HepG2 (cell line): ENCODE results near the gene BCKDHA. TPM values are rescaled to one million over a fixed set of nuclear protein-coding genes. Genes with fewer than 3 reads are reported as not detected.
A peak's percentile ranks its signal among the peaks of the same experiment; 100 is the strongest.

ENCODE experiments used
- FOXA3 ChIP-seq: IDR thresholded peaks from 2 replicates; pipeline ENCODE4 v1.6.1; 2016; ENCODE audit warnings: missing genetic modification reagents, missing compliant biosample characterization
- HDAC1 ChIP-seq: sonication (generic); formaldehyde crosslinking; IDR thresholded peaks from 2 replicates; pipeline ENCODE4 v1.5.1; 2020; ENCODE audit warnings: mild to moderate bottlenecking, missing genetic modification reagents
- JARID2 ChIP-seq: sonication (generic); formaldehyde crosslinking; IDR thresholded peaks from 2 replicates; pipeline ENCODE4 v1.8.1; 2023; ENCODE audit warnings: missing genetic modification reagents, inconsistent platforms; ENCODE audit not compliant: insufficient replicate concordance
- MBNL3 ChIP-seq: fragments of 250-450 bp; sonication (Bioruptor Pico); conservative IDR thresholded peaks from 2 replicates; pipeline ENCODE4 v1.8.0; 2022; ENCODE audit warnings: mild to moderate bottlenecking, inconsistent platforms
- MLLT10 ChIP-seq: sonication (generic); formaldehyde crosslinking; IDR thresholded peaks from 2 replicates; pipeline ENCODE4 v1.4.0; 2020; ENCODE audit warnings: missing genetic modification reagents
- MTF1 ChIP-seq: sonication (generic); formaldehyde crosslinking; IDR thresholded peaks from 2 replicates; pipeline ENCODE4 v1.5.0; 2020; ENCODE audit warnings: missing genetic modification reagents
- SCMH1 ChIP-seq: sonication (generic); formaldehyde crosslinking; IDR thresholded peaks from 2 replicates; pipeline ENCODE4 v1.9.0; 2021; ENCODE audit warnings: missing genetic modification reagents, mild to moderate bottlenecking, borderline replicate concordance
- TMF1 ChIP-seq: sonication (generic); formaldehyde crosslinking; IDR thresholded peaks from 2 replicates; pipeline ENCODE4 v1.8.1; 2022; ENCODE audit warnings: low read depth, missing genetic modification reagents
- ZBTB38 ChIP-seq: sonication (generic); formaldehyde crosslinking; IDR thresholded peaks from 2 replicates; pipeline ENCODE4 v1.5.1; 2020; ENCODE audit warnings: mild to moderate bottlenecking, missing genetic modification reagents
- ZEB1 ChIP-seq: IDR thresholded peaks from 2 replicates; pipeline ENCODE4 v1.6.1; 2012; ENCODE audit warnings: mild to moderate bottlenecking, low read depth, inconsistent platforms; ENCODE audit not compliant: insufficient replicate concordance
- ZFX ChIP-seq: sonication (generic); formaldehyde crosslinking; IDR thresholded peaks from 2 replicates; pipeline ENCODE4 v1.4.0; 2020; ENCODE audit warnings: mild to moderate bottlenecking, low read depth, missing genetic modification reagents, moderate library complexity
- ZNF670 ChIP-seq: sonication (generic); formaldehyde crosslinking; IDR thresholded peaks from 2 replicates; pipeline ENCODE4 v1.8.0; 2022; ENCODE audit warnings: mild to moderate bottlenecking, missing genetic modification reagents, borderline replicate concordance
- polyA plus RNA-seq, 8 experiments: library from polyadenylated mRNA; depleted of rRNA in 3 of 8; stranded (reverse) in 7 of 8; unstranded in 1 of 8; fragments of >200 nt; fragmentation: Illumina TruSeq in 4 of 8; extraction: Trizol in 4 of 8; gene quantifications; 2 replicates each; pipeline versions ENCODE4 v1.2.1 to v1.2.3, GENCODE V29; 2011 to 2016; ENCODE audit warnings: low read depth in 4 of 8, missing spikeins in 1 of 8, mixed read lengths in 1 of 8; ENCODE audit not compliant: insufficient read depth in 1 of 8
- total RNA-seq, 5 experiments: library from RNA; depleted of rRNA; stranded (reverse); fragments of >200 nt; fragmentation: Illumina TruSeq; extraction: Trizol; gene quantifications; 2 replicates each; pipeline ENCODE4 v1.2.3, GENCODE V29; 2016; ENCODE audit warnings: low read depth in 1 of 5
- TF ChIP-seq, protein P1 (sequence below): IDR thresholded peaks from 2 replicates; pipeline ENCODE4 v1.6.1; 2012; ENCODE audit warnings: low read depth, low read length, improper control_type of control experiment
- TF ChIP-seq, protein P2 (sequence below): sonication (generic); formaldehyde crosslinking; IDR thresholded peaks from 2 replicates; pipeline ENCODE4 v1.5.0; 2020; ENCODE audit warnings: missing genetic modification reagents
- TF ChIP-seq, protein P3 (sequence below): sonication (generic); formaldehyde crosslinking; IDR thresholded peaks from 2 replicates; pipeline ENCODE4 v1.9.0; 2022; ENCODE audit warnings: low read depth, missing genetic modification reagents
- TF ChIP-seq, protein P4 (sequence below): IDR thresholded peaks from 2 replicates; pipeline ENCODE4 v1.6.1; 2016
- TF ChIP-seq, protein P5 (sequence below): sonication (generic); formaldehyde crosslinking; IDR thresholded peaks from 2 replicates; pipeline ENCODE4 v1.4.0; 2020; ENCODE audit warnings: missing genetic modification reagents, mild to moderate bottlenecking, borderline replicate concordance
- TF ChIP-seq, protein P6 (sequence below): fragments of 450-650 bp; IDR thresholded peaks from 2 replicates; pipeline ENCODE4 v1.6.1; 2017

Gene BCKDHA
- total and polyA plus RNA-seq, 2 of the 13 experiments (the other 11 are each of a cell fraction or from before 2014, with no cell fraction given) = 11.8 to 31.5 TPM

DNA sequence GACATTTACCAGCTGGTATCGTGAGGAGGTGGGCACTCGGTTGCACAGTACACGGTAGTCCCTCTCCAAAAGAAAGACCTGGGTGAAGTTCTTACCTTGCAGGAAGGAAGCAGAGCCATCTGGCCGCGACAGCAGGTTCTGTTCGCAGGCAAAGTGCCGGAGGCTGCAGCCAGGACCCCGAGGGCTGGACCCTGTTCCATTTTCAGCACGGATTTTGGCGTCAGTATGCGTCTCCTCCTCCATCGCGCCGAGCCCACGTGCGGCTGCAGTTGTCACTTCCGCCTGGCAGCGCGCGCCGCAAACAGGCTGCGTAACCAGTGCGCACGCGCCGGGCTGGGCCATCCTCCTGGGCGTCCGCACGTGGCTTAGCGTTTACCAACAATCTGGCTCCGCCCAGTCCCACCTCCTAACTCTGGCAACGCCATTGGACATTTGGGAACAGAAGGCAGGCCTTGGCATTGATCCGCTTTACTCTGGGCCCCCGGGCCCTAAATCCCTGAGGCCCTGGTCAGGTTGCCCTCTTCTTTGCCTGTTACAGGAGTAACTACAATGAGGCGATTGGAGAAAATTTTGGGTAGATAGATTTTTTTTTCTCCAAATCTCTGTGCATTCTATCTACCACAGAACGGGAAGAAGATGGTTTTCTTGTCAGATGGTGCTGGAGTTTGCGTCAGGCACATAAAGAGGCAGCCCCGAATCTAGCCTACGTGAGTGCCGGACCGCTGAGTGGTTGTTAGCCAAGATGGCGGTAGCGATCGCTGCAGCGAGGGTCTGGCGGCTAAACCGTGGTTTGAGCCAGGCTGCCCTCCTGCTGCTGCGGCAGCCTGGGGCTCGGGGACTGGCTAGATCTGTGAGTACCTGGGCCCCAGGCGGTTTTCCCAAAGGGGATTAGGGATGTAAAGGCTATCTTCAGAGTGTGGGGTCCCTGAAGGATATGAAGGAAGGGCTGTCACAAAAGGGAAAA lies at the start of gene BCKDHA, which contains the start of gene EXOSC5 (continued):
- TF ChIP-seq, protein P1, sequence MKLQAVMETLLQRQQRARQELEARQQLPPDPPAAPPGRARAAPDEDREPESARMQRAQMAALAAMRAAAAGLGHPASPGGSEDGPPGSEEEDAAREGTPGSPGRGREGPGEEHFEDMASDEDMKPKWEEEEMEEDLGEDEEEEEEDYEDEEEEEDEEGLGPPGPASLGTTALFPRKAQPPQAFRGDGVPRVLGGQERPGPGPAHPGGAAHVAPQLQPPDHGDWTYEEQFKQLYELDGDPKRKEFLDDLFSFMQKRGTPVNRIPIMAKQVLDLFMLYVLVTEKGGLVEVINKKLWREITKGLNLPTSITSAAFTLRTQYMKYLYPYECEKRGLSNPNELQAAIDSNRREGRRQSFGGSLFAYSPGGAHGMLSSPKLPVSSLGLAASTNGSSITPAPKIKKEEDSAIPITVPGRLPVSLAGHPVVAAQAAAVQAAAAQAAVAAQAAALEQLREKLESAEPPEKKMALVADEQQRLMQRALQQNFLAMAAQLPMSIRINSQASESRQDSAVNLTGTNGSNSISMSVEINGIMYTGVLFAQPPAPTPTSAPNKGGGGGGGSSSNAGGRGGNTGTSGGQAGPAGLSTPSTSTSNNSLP = no peak
- TF ChIP-seq, protein P2, sequence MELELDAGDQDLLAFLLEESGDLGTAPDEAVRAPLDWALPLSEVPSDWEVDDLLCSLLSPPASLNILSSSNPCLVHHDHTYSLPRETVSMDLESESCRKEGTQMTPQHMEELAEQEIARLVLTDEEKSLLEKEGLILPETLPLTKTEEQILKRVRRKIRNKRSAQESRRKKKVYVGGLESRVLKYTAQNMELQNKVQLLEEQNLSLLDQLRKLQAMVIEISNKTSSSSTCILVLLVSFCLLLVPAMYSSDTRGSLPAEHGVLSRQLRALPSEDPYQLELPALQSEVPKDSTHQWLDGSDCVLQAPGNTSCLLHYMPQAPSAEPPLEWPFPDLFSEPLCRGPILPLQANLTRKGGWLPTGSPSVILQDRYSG (CRISPR knock-in tag) = peak; percentile 75; the same call in 1 of the 2 replicates
- TF ChIP-seq SCMH1 (no peak), ZEB1 (no peak), FOXA3 (CRISPR knock-in tag) (no peak), MLLT10 (no peak), MTF1 (no peak), MBNL3 (no peak), ZNF670 (CRISPR knock-in tag) (no peak), HDAC1 (CRISPR knock-in tag) (peak; percentile 99), TMF1 (CRISPR knock-in tag) (no peak), JARID2 (no peak), ZFX (CRISPR knock-in tag) (peak; percentile 59; the same call in 1 of the 2 replicates), ZBTB38 (CRISPR knock-in tag) (peak; percentile 45)
- TF ChIP-seq, protein P3, sequence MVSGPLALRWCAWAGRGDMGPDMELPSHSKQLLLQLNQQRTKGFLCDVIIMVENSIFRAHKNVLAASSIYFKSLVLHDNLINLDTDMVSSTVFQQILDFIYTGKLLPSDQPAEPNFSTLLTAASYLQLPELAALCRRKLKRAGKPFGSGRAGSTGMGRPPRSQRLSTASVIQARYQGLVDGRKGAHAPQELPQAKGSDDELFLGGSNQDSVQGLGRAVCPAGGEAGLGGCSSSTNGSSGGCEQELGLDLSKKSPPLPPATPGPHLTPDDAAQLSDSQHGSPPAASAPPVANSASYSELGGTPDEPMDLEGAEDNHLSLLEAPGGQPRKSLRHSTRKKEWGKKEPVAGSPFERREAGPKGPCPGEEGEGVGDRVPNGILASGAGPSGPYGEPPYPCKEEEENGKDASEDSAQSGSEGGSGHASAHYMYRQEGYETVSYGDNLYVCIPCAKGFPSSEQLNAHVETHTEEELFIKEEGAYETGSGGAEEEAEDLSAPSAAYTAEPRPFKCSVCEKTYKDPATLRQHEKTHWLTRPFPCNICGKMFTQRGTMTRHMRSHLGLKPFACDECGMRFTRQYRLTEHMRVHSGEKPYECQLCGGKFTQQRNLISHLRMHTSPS (CRISPR knock-in tag) = no peak
- TF ChIP-seq, protein P4, sequence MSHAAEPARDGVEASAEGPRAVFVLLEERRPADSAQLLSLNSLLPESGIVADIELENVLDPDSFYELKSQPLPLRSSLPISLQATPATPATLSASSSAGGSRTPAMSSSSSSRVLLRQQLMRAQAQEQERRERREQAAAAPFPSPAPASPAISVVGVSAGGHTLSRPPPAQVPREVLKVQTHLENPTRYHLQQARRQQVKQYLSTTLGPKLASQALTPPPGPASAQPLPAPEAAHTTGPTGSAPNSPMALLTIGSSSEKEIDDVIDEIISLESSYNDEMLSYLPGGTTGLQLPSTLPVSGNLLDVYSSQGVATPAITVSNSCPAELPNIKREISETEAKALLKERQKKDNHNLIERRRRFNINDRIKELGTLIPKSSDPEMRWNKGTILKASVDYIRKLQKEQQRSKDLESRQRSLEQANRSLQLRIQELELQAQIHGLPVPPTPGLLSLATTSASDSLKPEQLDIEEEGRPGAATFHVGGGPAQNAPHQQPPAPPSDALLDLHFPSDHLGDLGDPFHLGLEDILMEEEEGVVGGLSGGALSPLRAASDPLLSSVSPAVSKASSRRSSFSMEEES (CRISPR knock-in tag) = peak; percentile 84
- TF ChIP-seq, protein P5, sequence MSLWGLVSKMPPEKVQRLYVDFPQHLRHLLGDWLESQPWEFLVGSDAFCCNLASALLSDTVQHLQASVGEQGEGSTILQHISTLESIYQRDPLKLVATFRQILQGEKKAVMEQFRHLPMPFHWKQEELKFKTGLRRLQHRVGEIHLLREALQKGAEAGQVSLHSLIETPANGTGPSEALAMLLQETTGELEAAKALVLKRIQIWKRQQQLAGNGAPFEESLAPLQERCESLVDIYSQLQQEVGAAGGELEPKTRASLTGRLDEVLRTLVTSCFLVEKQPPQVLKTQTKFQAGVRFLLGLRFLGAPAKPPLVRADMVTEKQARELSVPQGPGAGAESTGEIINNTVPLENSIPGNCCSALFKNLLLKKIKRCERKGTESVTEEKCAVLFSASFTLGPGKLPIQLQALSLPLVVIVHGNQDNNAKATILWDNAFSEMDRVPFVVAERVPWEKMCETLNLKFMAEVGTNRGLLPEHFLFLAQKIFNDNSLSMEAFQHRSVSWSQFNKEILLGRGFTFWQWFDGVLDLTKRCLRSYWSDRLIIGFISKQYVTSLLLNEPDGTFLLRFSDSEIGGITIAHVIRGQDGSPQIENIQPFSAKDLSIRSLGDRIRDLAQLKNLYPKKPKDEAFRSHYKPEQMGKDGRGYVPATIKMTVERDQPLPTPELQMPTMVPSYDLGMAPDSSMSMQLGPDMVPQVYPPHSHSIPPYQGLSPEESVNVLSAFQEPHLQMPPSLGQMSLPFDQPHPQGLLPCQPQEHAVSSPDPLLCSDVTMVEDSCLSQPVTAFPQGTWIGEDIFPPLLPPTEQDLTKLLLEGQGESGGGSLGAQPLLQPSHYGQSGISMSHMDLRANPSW (CRISPR knock-in tag) = no peak
- TF ChIP-seq, protein P6, sequence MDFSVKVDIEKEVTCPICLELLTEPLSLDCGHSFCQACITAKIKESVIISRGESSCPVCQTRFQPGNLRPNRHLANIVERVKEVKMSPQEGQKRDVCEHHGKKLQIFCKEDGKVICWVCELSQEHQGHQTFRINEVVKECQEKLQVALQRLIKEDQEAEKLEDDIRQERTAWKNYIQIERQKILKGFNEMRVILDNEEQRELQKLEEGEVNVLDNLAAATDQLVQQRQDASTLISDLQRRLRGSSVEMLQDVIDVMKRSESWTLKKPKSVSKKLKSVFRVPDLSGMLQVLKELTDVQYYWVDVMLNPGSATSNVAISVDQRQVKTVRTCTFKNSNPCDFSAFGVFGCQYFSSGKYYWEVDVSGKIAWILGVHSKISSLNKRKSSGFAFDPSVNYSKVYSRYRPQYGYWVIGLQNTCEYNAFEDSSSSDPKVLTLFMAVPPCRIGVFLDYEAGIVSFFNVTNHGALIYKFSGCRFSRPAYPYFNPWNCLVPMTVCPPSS = no peak
